Measurements from ENCODE around the gene SH2D3C. TPM values are rescaled to one million over a fixed set of nuclear protein-coding genes. Genes with fewer than 3 reads are reported as not detected.
A peak's percentile ranks its signal among the peaks of the same experiment; 100 is the strongest.

Gene SH2D3C
- total and polyA plus RNA-seq, 10 of the 15 experiments (the other 5 are each of a cell fraction or from before 2014, with no cell fraction given): 1.2 to 23.5 (median 16.2) TPM

- TF ChIP-seq ASH2L (IDR thresholded peaks at IDR 0.05; ENCODE audit: borderline replicate concordance, low read depth) (no peak), HDGF (IDR thresholded peaks at IDR 0.05) (no peak), SREBF2 (IDR thresholded peaks at IDR 0.05; ENCODE audit: low read length) (no peak), ZNF384 (IDR thresholded peaks at IDR 0.05; ENCODE audit: borderline replicate concordance, low read depth, low read length) (no peak), LARP7 (IDR thresholded peaks at IDR 0.05) (no peak), SRF (IDR thresholded peaks at IDR 0.05; ENCODE audit: low read depth in 2 of 2, low read length in 2 of 2) (no peak), SMAD1 (IDR thresholded peaks at IDR 0.05; ENCODE audit: low read depth, partially characterized antibody) (no peak), BCL11A (IDR thresholded peaks at IDR 0.05; ENCODE audit: low read depth, low read length) (0 out of 2 replicates have a peak, but pooled peaks have one; percentile 33), RELA (IDR thresholded peaks at IDR 0.05; ENCODE audit: borderline replicate concordance, partially characterized antibody) (no peak), HDAC6 (IDR thresholded peaks at IDR 0.05; ENCODE audit: unreplicated experiment) (no peak), RELB (IDR thresholded peaks at IDR 0.05; ENCODE audit: low read depth) (peak; percentile 59; the same call in 1 of the 2 replicates), EED (IDR thresholded peaks at IDR 0.05; ENCODE audit: low read depth) (peak; percentile 57; the same call in 1 of the 2 replicates), ZSCAN29 (IDR thresholded peaks at IDR 0.05) (no peak), SIX5 (IDR thresholded peaks at IDR 0.05; ENCODE audit: low read depth, low read length, severe bottlenecking) (peak; percentile 25), SMARCA5 (IDR thresholded peaks at IDR 0.05) (no peak), SPI1 (IDR thresholded peaks at IDR 0.05; ENCODE audit: borderline replicate concordance, insufficient read depth, low read depth, low read length) (peak; percentile 72), SUZ12 (IDR thresholded peaks at IDR 0.05; ENCODE audit: unreplicated experiment) (no peak), POLR2A (IDR thresholded peaks at IDR 0.05; ENCODE audit: low read depth, low read length) (peak; percentile 54), PAX8 (IDR thresholded peaks at IDR 0.05) (no peak), MXI1 (IDR thresholded peaks at IDR 0.05; ENCODE audit: low read depth, low read length) (peak; percentile 57), TAF1 (IDR thresholded peaks at IDR 0.05; ENCODE audit: borderline replicate concordance, low read depth, low read length) (peak; percentile 51; the same call in 1 of the 2 replicates), PAX5 (IDR thresholded peaks at IDR 0.05; ENCODE audit: borderline replicate concordance, low read depth, low read length) (0 out of 2 replicates have a peak, but pooled peaks have one; percentile 38), SP1 (IDR thresholded peaks at IDR 0.05; ENCODE audit: low read depth, low read length) (peak; percentile 35), MTA2 (IDR thresholded peaks at IDR 0.05; ENCODE audit: low read depth) (peak; percentile 47; the same call in 1 of the 2 replicates), BMI1 (IDR thresholded peaks at IDR 0.05; ENCODE audit: borderline replicate concordance) (no peak), JUNB (IDR thresholded peaks at IDR 0.05) (no peak), SMC3 (IDR thresholded peaks at IDR 0.05; ENCODE audit: borderline replicate concordance, low read length) (no peak), NFXL1 (IDR thresholded peaks at IDR 0.05; ENCODE audit: borderline replicate concordance) (no peak)
- TF ChIP-seq, protein P1, sequence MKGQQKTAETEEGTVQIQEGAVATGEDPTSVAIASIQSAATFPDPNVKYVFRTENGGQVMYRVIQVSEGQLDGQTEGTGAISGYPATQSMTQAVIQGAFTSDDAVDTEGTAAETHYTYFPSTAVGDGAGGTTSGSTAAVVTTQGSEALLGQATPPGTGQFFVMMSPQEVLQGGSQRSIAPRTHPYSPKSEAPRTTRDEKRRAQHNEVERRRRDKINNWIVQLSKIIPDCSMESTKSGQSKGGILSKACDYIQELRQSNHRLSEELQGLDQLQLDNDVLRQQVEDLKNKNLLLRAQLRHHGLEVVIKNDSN (IDR thresholded peaks at IDR 0.05; ENCODE audit: borderline replicate concordance, extremely low read length, insufficient read depth, low read depth, low read length): no peak
- TF ChIP-seq, protein P2, sequence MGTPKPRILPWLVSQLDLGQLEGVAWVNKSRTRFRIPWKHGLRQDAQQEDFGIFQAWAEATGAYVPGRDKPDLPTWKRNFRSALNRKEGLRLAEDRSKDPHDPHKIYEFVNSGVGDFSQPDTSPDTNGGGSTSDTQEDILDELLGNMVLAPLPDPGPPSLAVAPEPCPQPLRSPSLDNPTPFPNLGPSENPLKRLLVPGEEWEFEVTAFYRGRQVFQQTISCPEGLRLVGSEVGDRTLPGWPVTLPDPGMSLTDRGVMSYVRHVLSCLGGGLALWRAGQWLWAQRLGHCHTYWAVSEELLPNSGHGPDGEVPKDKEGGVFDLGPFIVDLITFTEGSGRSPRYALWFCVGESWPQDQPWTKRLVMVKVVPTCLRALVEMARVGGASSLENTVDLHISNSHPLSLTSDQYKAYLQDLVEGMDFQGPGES (IDR thresholded peaks at IDR 0.05): no peak
These were observed 2.1 kb downstream of the SH2D3C start (continued) for GRCh38 chr9:127776195-127776923.

Measured in GM12878 (cell line).